ENCODE results near the gene SIK2. TPM values are rescaled to one million over a fixed set of nuclear protein-coding genes. Genes with fewer than 3 reads are reported as not detected.

The SIK2 gene
- total and polyA plus RNA-seq, 2 donors (not counting 3 experiments of a cell fraction or from before 2014, with no cell fraction given) = 14.6 to 17.1 TPM

GRCh38 chr11:111589114-111589513, 13.1 kb upstream of the SIK2 start:
- ChIA-PET CTCF (interaction anchor here (1.5 to 4.8 kb wide), 3 partner anchors 188 to 262 kb away, joined by 3 to 33 read pairs (median 13); no protein-coding TSS in a partner anchor), POLR2A (interaction anchor here (0.6 kb wide), 1 partner anchor 228 kb away, joined by 6 read pairs; no protein-coding TSS in a partner anchor)
- H3K27ac ChIP-seq (ENCODE audit: insufficient read depth, low read depth, low read length) = no peak overlapping the region
- BruUV-seq (replicated peaks) = no TSS peak
- no peak overlapping the region for H3K9ac ChIP-seq (replicated peaks; ENCODE audit: extremely low read depth, insufficient read depth, low read length)
- intact Hi-C loops (cut with micrococcal nuclease) = no loop called here
- H3K27me3 ChIP-seq (ENCODE audit: control insufficient read depth in 2 of 2, insufficient read depth in 2 of 2, low read length in 2 of 2) = peaks cover 0 to 11% of the 10 kb centered on the region in 2 experiments
- H3K9me1 ChIP-seq (replicated peaks; ENCODE audit: control insufficient read depth, extremely low read depth, insufficient read depth, low read length) = no peaks in the 10 kb centered on the region
- DNase-seq (ENCODE audit: low read depth, low spot score) (no peak), FAIRE-seq (no peak)
- no peaks in the 10 kb centered on the region for H3K79me2 ChIP-seq (ENCODE audit: control insufficient read depth, insufficient read depth, low read length)
- H4K20me1 ChIP-seq (replicated peaks; ENCODE audit: control insufficient read depth, extremely low read depth, insufficient read depth, low read length) = no peaks in the 10 kb centered on the region
- peaks cover 8% of the 10 kb centered on the region for H3K4me1 ChIP-seq (ENCODE audit: control insufficient read depth, extremely low read depth, insufficient read depth, low read length)
- H2AFZ ChIP-seq (ENCODE audit: low read depth, low read length) = no peak overlapping the region
- no peak overlapping the region for H3K4me3 ChIP-seq (replicated peaks in 1 of 3; ENCODE audit: insufficient read depth in 1 of 3, low read depth in 1 of 3, low read length in 3 of 3)
- no peak overlapping the region for H3K4me2 ChIP-seq (ENCODE audit: insufficient read depth, low read length)
- no peaks in the 10 kb centered on the region for H3K36me3 ChIP-seq (ENCODE audit: control insufficient read depth in 2 of 2, extremely low read depth in 1 of 2, insufficient read depth in 2 of 2, low read length in 2 of 2)
- TF ChIP-seq FOS (IDR thresholded peaks at IDR 0.05; ENCODE audit: borderline replicate concordance, insufficient read depth, low read length) (no peak), POLR2AphosphoS5 (IDR thresholded peaks at IDR 0.05; ENCODE audit: insufficient read depth, low read depth, low read length) (no peak), MYC (IDR thresholded peaks at IDR 0.05; ENCODE audit: low read depth, low read length) (no peak), JUN (IDR thresholded peaks at IDR 0.05; ENCODE audit: borderline replicate concordance, insufficient read depth, insufficient read length, low read depth) (no peak), CTCF (IDR thresholded peaks at IDR 0.05; ENCODE audit: extremely low read depth in 1 of 2, insufficient read depth in 1 of 2, low read depth in 1 of 2, low read length in 2 of 2) (no peak), POLR2A (IDR thresholded peaks at IDR 0.05; ENCODE audit: low read depth, low read length) (no peak), EZH2 (IDR thresholded peaks at IDR 0.05; ENCODE audit: borderline replicate concordance, low read depth, low read length, severe bottlenecking) (no peak), GATA2 (IDR thresholded peaks at IDR 0.05; ENCODE audit: insufficient read depth, insufficient read length, low read depth, low read length) (no peak)
- TF ChIP-seq, protein P1, sequence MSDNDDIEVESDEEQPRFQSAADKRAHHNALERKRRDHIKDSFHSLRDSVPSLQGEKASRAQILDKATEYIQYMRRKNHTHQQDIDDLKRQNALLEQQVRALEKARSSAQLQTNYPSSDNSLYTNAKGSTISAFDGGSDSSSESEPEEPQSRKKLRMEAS (IDR thresholded peaks at IDR 0.05; ENCODE audit: insufficient read depth, insufficient read length) = no peak
- H3K9me3 ChIP-seq (replicated peaks; ENCODE audit: control insufficient read depth, insufficient read depth, low read length) = no peaks in the 10 kb centered on the region
- dilution Hi-C loops (cut with MboI; ENCODE audit: extremely low pct_ligation_motif_present, low sequenced_read_pairs) = no loop called here
